Measurements from ENCODE around the gene ZNF580.

The ZNF580 gene

GRCh38 chr19:55637534-55637933, 3.3 kb upstream of the ZNF580 start:
- Histone ChIP-seq H3K4me2 (ENCODE audit: insufficient read depth, low read length, poor library complexity, severe bottlenecking) (no peak overlapping the region), H3K14ac (ENCODE audit: low read length) (no peak overlapping the region), H4K91ac (ENCODE audit: low read depth, low read length, poor library complexity) (no peak overlapping the region), H2BK120ac (ENCODE audit: low read depth, low read length) (no peak overlapping the region), H3K27ac (replicated peaks; ENCODE audit: low read length) (no peak overlapping the region), H3K4me1 (ENCODE audit: control insufficient read depth in 2 of 2, insufficient read depth in 1 of 2, low read depth in 1 of 2, low read length in 2 of 2) (peaks cover 17 to 18% of the 10 kb centered on the region in 2 donors), H3K18ac (ENCODE audit: low read length) (no peak overlapping the region), H2BK15ac (ENCODE audit: low read length) (no peak overlapping the region), H2BK5ac (ENCODE audit: low read length) (no peak overlapping the region), H2AK5ac (ENCODE audit: low read depth, low read length) (no peak overlapping the region), H3K36me3 (replicated peaks in 1 of 2; ENCODE audit: control insufficient read depth in 2 of 2, insufficient read depth in 2 of 2, low read length in 2 of 2) (peaks cover 0 to 7% of the 10 kb centered on the region in 2 donors), H3K4me3 (ENCODE audit: low read length in 2 of 2) (no peak overlapping the region), H3K79me1 (ENCODE audit: low read depth, low read length) (peaks cover 30% of the 10 kb centered on the region), H2AFZ (ENCODE audit: low read length) (no peak overlapping the region), H3K9ac (ENCODE audit: low read depth, low read length, poor library complexity) (no peak overlapping the region), H4K8ac (ENCODE audit: low read depth, low read length) (no peak overlapping the region), H3K9me3 (replicated peaks in 1 of 2; ENCODE audit: control insufficient read depth in 2 of 2, insufficient read depth in 1 of 2, low read depth in 1 of 2, low read length in 2 of 2) (no peaks in the 10 kb centered on the region), H3K27me3 (ENCODE audit: control insufficient read depth in 3 of 3, insufficient read depth in 3 of 3, low read depth in 1 of 3, low read length in 3 of 3) (no peaks in the 10 kb centered on the region), H3K4ac (ENCODE audit: low read length) (no peak overlapping the region), H2BK12ac (ENCODE audit: low read length) (no peak overlapping the region), H3K23ac (ENCODE audit: low read depth, low read length, poor library complexity) (no peak overlapping the region)
- no peak for DNase-seq (ENCODE audit: low spot score)
- no CpG with 5 or more reads among the region's 11 CpGs for WGBS, 2 donors (ENCODE audit: extremely low coverage in 2 of 2, insufficient read length in 2 of 2, insufficient replicate concordance in 1 of 2)

DNA sequence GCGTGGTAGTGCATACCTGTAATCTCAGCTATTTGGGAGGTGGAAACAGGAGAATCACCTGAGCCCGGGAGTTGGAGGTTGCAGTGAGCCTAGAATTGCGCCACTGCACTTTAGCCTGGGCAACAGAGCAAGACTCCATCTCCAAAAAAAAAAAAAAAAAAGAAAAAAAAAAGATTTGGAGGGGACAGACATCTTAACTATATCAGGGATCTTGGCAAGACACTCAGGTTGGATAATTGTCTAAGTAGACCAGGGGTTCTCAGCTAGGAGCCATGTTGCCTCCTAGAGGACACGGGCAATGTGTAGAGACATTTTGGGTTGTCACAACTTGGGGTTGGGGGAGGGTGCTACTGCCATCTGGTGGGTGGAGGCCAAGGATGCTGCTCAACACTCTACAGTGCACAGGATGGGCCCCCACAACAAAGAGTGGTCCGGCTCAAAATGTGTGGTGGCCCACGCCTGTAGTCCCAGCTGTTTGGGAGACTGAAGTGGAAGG, 1.9 kb upstream of the ZNF580 start:
- Histone ChIP-seq H3K4me2 (ENCODE audit: insufficient read depth, low read length, poor library complexity, severe bottlenecking) (no peak overlapping the region), H3K18ac (ENCODE audit: low read length) (no peak overlapping the region), H3K14ac (ENCODE audit: low read length) (no peak overlapping the region), H3K23ac (ENCODE audit: low read depth, low read length, poor library complexity) (no peak overlapping the region), H2AK5ac (ENCODE audit: low read depth, low read length) (peak overlapping the region; percentile 25), H3K27me3 (ENCODE audit: control insufficient read depth in 3 of 3, insufficient read depth in 3 of 3, low read depth in 1 of 3, low read length in 3 of 3) (no peaks in the 10 kb centered on the region), H3K4me3 (ENCODE audit: low read length in 2 of 2) (no peak overlapping the region), H2BK12ac (ENCODE audit: low read length) (no peak overlapping the region), H3K27ac (replicated peaks; ENCODE audit: low read length) (no peak overlapping the region), H2AFZ (ENCODE audit: low read length) (no peak overlapping the region), H3K4me1 (ENCODE audit: control insufficient read depth in 2 of 2, insufficient read depth in 1 of 2, low read depth in 1 of 2, low read length in 2 of 2) (peaks cover 23 to 26% of the 10 kb centered on the region in 2 donors), H4K8ac (ENCODE audit: low read depth, low read length) (no peak overlapping the region), H3K36me3 (replicated peaks in 1 of 2; ENCODE audit: control insufficient read depth in 2 of 2, insufficient read depth in 2 of 2, low read length in 2 of 2) (peaks cover 2 to 7% of the 10 kb centered on the region in 2 donors), H4K91ac (ENCODE audit: low read depth, low read length, poor library complexity) (no peak overlapping the region), H3K79me1 (ENCODE audit: low read depth, low read length) (peaks cover 39% of the 10 kb centered on the region), H2BK5ac (ENCODE audit: low read length) (no peak overlapping the region), H3K9ac (ENCODE audit: low read depth, low read length, poor library complexity) (no peak overlapping the region), H3K9me3 (replicated peaks in 1 of 2; ENCODE audit: control insufficient read depth in 2 of 2, insufficient read depth in 1 of 2, low read depth in 1 of 2, low read length in 2 of 2) (no peaks in the 10 kb centered on the region), H3K4ac (ENCODE audit: low read length) (no peak overlapping the region), H2BK15ac (ENCODE audit: low read length) (no peak overlapping the region), H2BK120ac (ENCODE audit: low read depth, low read length) (peak overlapping the region; percentile 28)
- WGBS, 2 donors (ENCODE audit: extremely low coverage in 2 of 2, insufficient read length in 2 of 2, insufficient replicate concordance in 1 of 2): no CpG with 5 or more reads among the region's 6 CpGs
- no peak for DNase-seq (ENCODE audit: low spot score)

GRCh38 chr19:55640043-55640576, 692 bp upstream of the ZNF580 start:
- Histone ChIP-seq H3K36me3 (replicated peaks in 1 of 2; ENCODE audit: control insufficient read depth in 2 of 2, insufficient read depth in 2 of 2, low read length in 2 of 2) (peaks cover 10 to 15% of the 10 kb centered on the region in 2 donors), H2BK12ac (ENCODE audit: low read length) (no peak overlapping the region), H3K4me2 (ENCODE audit: insufficient read depth, low read length, poor library complexity, severe bottlenecking) (peak overlapping the region; percentile 93), H3K4me3 (ENCODE audit: low read length in 2 of 2) (peak overlapping the region; percentile 86 to 94), H3K4ac (ENCODE audit: low read length) (peak overlapping the region; percentile 93), H4K8ac (ENCODE audit: low read depth, low read length) (peak overlapping the region; percentile 70), H3K27me3 (ENCODE audit: control insufficient read depth in 3 of 3, insufficient read depth in 3 of 3, low read depth in 1 of 3, low read length in 3 of 3) (no peaks in the 10 kb centered on the region), H2BK5ac (ENCODE audit: low read length) (no peak overlapping the region), H3K9me3 (replicated peaks in 1 of 2; ENCODE audit: control insufficient read depth in 2 of 2, insufficient read depth in 1 of 2, low read depth in 1 of 2, low read length in 2 of 2) (no peaks in the 10 kb centered on the region), H3K79me1 (ENCODE audit: low read depth, low read length) (peaks cover 46% of the 10 kb centered on the region), H3K27ac (replicated peaks; ENCODE audit: low read length) (peak overlapping the region; percentile 79), H2BK120ac (ENCODE audit: low read depth, low read length) (peak overlapping the region; percentile 91), H2AK5ac (ENCODE audit: low read depth, low read length) (peak overlapping the region; percentile 98), H3K18ac (ENCODE audit: low read length) (peak overlapping the region; percentile 90), H4K91ac (ENCODE audit: low read depth, low read length, poor library complexity) (peak overlapping the region; percentile 92), H3K14ac (ENCODE audit: low read length) (no peak overlapping the region), H3K4me1 (ENCODE audit: control insufficient read depth in 2 of 2, insufficient read depth in 1 of 2, low read depth in 1 of 2, low read length in 2 of 2) (peaks cover 27 to 30% of the 10 kb centered on the region in 2 donors), H2BK15ac (ENCODE audit: low read length) (peak overlapping the region; percentile 45), H3K9ac (ENCODE audit: low read depth, low read length, poor library complexity) (peak overlapping the region; percentile 92), H3K23ac (ENCODE audit: low read depth, low read length, poor library complexity) (peak overlapping the region; percentile 98), H2AFZ (ENCODE audit: low read length) (peak overlapping the region; percentile 88)
- no peak for DNase-seq (ENCODE audit: low spot score)
- no CpG with 5 or more reads among the region's 38 CpGs for WGBS, 2 donors (ENCODE audit: extremely low coverage in 2 of 2, insufficient read length in 2 of 2, insufficient replicate concordance in 1 of 2)

DNA sequence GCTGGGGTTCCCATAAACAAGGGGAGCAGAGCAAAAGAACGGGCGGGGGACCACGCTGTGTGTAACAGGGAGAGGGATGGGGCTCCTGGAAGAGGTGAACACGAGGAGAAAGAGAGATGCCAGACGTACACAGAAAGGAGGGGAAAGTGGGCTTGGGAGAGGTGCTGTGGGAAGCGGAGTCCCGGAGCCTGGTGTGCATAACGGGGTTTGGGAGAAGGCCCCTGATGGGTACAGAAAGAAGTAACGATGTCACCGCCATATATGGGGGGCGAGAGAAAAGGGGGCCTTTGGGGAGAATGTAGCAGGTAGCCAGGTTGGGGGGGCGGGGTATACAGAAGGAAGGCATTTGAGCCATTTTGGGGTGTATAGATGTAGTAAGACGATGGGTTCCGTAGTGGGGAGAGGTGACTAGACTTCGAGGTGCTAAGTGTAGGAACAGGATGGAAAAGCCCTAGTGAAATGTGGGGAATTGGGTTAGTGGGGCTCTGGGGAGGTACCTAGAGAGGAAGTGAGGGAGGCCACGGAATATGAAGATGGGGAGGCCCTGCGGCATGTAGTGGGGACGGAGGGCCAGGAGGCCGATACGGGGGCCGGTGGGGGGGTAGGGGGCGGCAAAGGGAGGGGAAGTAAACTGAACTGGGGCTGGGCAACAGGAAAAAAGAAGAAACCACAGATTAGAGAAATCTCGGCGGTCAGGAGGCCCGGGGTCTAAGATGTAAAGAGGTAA, 787 bp downstream of the ZNF580 start:
- H3K23ac ChIP-seq (ENCODE audit: low read depth, low read length, poor library complexity): peak overlapping the region; percentile 98
- H3K27ac ChIP-seq (replicated peaks; ENCODE audit: low read length): peak overlapping the region; percentile 79
- H3K4me2 ChIP-seq (ENCODE audit: insufficient read depth, low read length, poor library complexity, severe bottlenecking): peak overlapping the region; percentile 93
- WGBS, 2 donors (ENCODE audit: extremely low coverage in 2 of 2, insufficient read length in 2 of 2, insufficient replicate concordance in 1 of 2): no CpG with 5 or more reads among the region's 25 CpGs
- peak overlapping the region; percentile 4 for H4K8ac ChIP-seq (ENCODE audit: low read depth, low read length)
- H2BK12ac ChIP-seq (ENCODE audit: low read length): no peak overlapping the region
- H3K14ac ChIP-seq (ENCODE audit: low read length): peak overlapping the region; percentile 14
- H3K27me3 ChIP-seq (ENCODE audit: control insufficient read depth in 3 of 3, insufficient read depth in 3 of 3, low read depth in 1 of 3, low read length in 3 of 3): no peaks in the 10 kb centered on the region
- peaks cover 17 to 21% of the 10 kb centered on the region in 2 donors for H3K4me1 ChIP-seq (ENCODE audit: control insufficient read depth in 2 of 2, insufficient read depth in 1 of 2, low read depth in 1 of 2, low read length in 2 of 2)
- no peaks in the 10 kb centered on the region for H3K9me3 ChIP-seq (replicated peaks in 1 of 2; ENCODE audit: control insufficient read depth in 2 of 2, insufficient read depth in 1 of 2, low read depth in 1 of 2, low read length in 2 of 2)
- peak overlapping the region; percentile 86 for H3K9ac ChIP-seq (ENCODE audit: low read depth, low read length, poor library complexity)
- peak overlapping the region; percentile 75 for H2BK15ac ChIP-seq (ENCODE audit: low read length)
- no peak overlapping the region for H4K91ac ChIP-seq (ENCODE audit: low read depth, low read length, poor library complexity)
- peak overlapping the region; percentile 94 for H2BK5ac ChIP-seq (ENCODE audit: low read length)
- H3K36me3 ChIP-seq (replicated peaks in 1 of 2; ENCODE audit: control insufficient read depth in 2 of 2, insufficient read depth in 2 of 2, low read length in 2 of 2): peaks cover 15 to 23% of the 10 kb centered on the region in 2 donors
- H2AFZ ChIP-seq (ENCODE audit: low read length): peak overlapping the region; percentile 88
- H3K4me3 ChIP-seq (ENCODE audit: low read length in 2 of 2): peak overlapping the region; percentile 86 to 94
- no peak for DNase-seq (ENCODE audit: low spot score)
- peak overlapping the region; percentile 46 for H3K4ac ChIP-seq (ENCODE audit: low read length)
- H3K79me1 ChIP-seq (ENCODE audit: low read depth, low read length): peaks cover 36% of the 10 kb centered on the region
- H2AK5ac ChIP-seq (ENCODE audit: low read depth, low read length): peak overlapping the region; percentile 93
- peak overlapping the region; percentile 81 for H2BK120ac ChIP-seq (ENCODE audit: low read depth, low read length)
- peak overlapping the region; percentile 97 for H3K18ac ChIP-seq (ENCODE audit: low read length)
